CD14-positive monocyte (primary cell): Measurements from ENCODE around the gene MAGEA12. TPM values are rescaled to one million over a fixed set of nuclear protein-coding genes. Genes with fewer than 3 reads are reported as not detected.
"Not testable (repeated sequence)": the region's sequence is repeated elsewhere in the genome, so short reads cannot be mapped to it uniquely, and the experiment has no call there.

Source experiments
- DNase-seq, 3 donors: peaks; one replicate each; pipeline ENCODE4 v3.0.0-alpha.2; 2011 to 2022
- H2AFZ ChIP-seq: 2 replicates; pipeline ENCODE4 v1.6.0; 2012; ENCODE audit warnings: mild to moderate bottlenecking, low read depth, low read length, inconsistent platforms; ENCODE audit not compliant: insufficient read depth, poor library complexity, severe bottlenecking
- H3K27ac ChIP-seq, 2 donors: 1 replicate in 1 of 2; 2 replicates in 1 of 2; pipeline ENCODE4 v1.5.1; 2012 to 2013; ENCODE audit warnings: low read length in 2 of 2, control low read depth in 1 of 2, inconsistent platforms in 1 of 2, low read depth in 1 of 2, mild to moderate bottlenecking in 1 of 2
- H3K27me3 ChIP-seq, 2 donors: one replicate each; pipeline versions ENCODE4 v1.6.0 to v1.6.1; 2011 to 2013; ENCODE audit warnings: low read length in 2 of 2; ENCODE audit not compliant: control insufficient read depth in 2 of 2, insufficient read depth in 2 of 2
- H3K36me3 ChIP-seq, 2 donors: replicated peaks in 1 of 2; 1 replicate in 1 of 2; 2 replicates in 1 of 2; pipeline versions ENCODE4 v1.5.1 to v1.6.1; 2012 to 2013; ENCODE audit warnings: low read length in 2 of 2, control low read depth in 1 of 2, inconsistent platforms in 1 of 2, mild to moderate bottlenecking in 1 of 2; ENCODE audit not compliant: insufficient read depth in 2 of 2, control insufficient read depth in 1 of 2
- H3K4me1 ChIP-seq, 2 donors: 1 replicate in 1 of 2; 2 replicates in 1 of 2; pipeline versions ENCODE4 v1.5.1 to v1.6.1; 2012 to 2013; ENCODE audit warnings: low read length in 2 of 2, control low read depth in 1 of 2, inconsistent platforms in 1 of 2, mild to moderate bottlenecking in 1 of 2, moderate library complexity in 1 of 2; ENCODE audit not compliant: insufficient read depth in 2 of 2, control insufficient read depth in 1 of 2
- H3K4me2 ChIP-seq: replicated peaks from 2 replicates; pipeline ENCODE3; 2012; ENCODE audit warnings: low read length, moderate library complexity, mild to moderate bottlenecking; ENCODE audit not compliant: poor library complexity, severe bottlenecking; ENCODE audit errors: extremely low read depth
- H3K4me3 ChIP-seq, 3 experiments: fragments of 200-600 bp in 1 of 3; sonication (generic) in 1 of 3; replicated peaks in 1 of 3; 1 replicate in 2 of 3; 2 replicates in 1 of 3; pipeline ENCODE4 v1.5.1; 2011 to 2013; ENCODE audit warnings: low read length in 3 of 3, mild to moderate bottlenecking in 3 of 3, control low read depth in 2 of 3, low read depth in 2 of 3, inconsistent platforms in 1 of 3, moderate library complexity in 1 of 3
- H3K79me2 ChIP-seq: 2 replicates; pipeline ENCODE4 v1.6.0; 2012; ENCODE audit warnings: mild to moderate bottlenecking, control low read depth, inconsistent platforms, low read length, moderate library complexity; ENCODE audit not compliant: insufficient read depth
- H3K9ac ChIP-seq: 2 replicates; pipeline ENCODE4 v1.6.0; 2017; ENCODE audit warnings: low read length, mild to moderate bottlenecking; ENCODE audit not compliant: insufficient read depth, poor library complexity, severe bottlenecking
- H3K9me3 ChIP-seq, 2 donors: replicated peaks in 1 of 2; 1 replicate in 1 of 2; 2 replicates in 1 of 2; pipeline versions ENCODE4 v1.5.1 to v1.6.1; 2012 to 2013; ENCODE audit warnings: low read length in 2 of 2, control low read depth in 1 of 2; ENCODE audit not compliant: control insufficient read depth in 1 of 2, insufficient read depth in 1 of 2
- H4K20me1 ChIP-seq: 2 replicates; pipeline ENCODE4 v1.6.0; 2012; ENCODE audit warnings: mild to moderate bottlenecking, low read length, control low read depth, moderate library complexity; ENCODE audit not compliant: insufficient read depth
- H3K27ac Mint-ChIP-seq, 7 donors: one replicate each; pipeline ENCODE4 v1.8.0; 2020; ENCODE audit warnings: mild to moderate bottlenecking in 7 of 7, mixed read lengths in 7 of 7, moderate library complexity in 6 of 7, inconsistent platforms in 2 of 7
- H3K27me3 Mint-ChIP-seq, 3 donors: one replicate each; pipeline ENCODE4 v1.8.0; 2021 to 2022; ENCODE audit warnings: low read depth in 3 of 3, mild to moderate bottlenecking in 3 of 3, mixed read lengths in 3 of 3, moderate library complexity in 3 of 3, inconsistent platforms in 1 of 3
- H3K36me3 Mint-ChIP-seq, 2 donors: one replicate each; pipeline ENCODE4 v1.8.0; 2020; ENCODE audit warnings: mixed read lengths in 2 of 2, inconsistent platforms in 1 of 2, mild to moderate bottlenecking in 1 of 2
- H3K4me1 Mint-ChIP-seq: one replicate; pipeline ENCODE4 v1.8.0; 2020; ENCODE audit warnings: mild to moderate bottlenecking, mixed read lengths
- H3K4me3 Mint-ChIP-seq, 2 donors: one replicate each; pipeline ENCODE4 v1.8.0; 2020; ENCODE audit warnings: mild to moderate bottlenecking in 2 of 2, mixed read lengths in 2 of 2, moderate library complexity in 1 of 2
- H3K9me3 Mint-ChIP-seq, 7 donors: one replicate each; pipeline ENCODE4 v1.8.0; 2020 to 2022; ENCODE audit warnings: mixed read lengths in 7 of 7, mild to moderate bottlenecking in 6 of 7, moderate library complexity in 6 of 7, inconsistent platforms in 2 of 7
- WGBS: methylation state at CpG from one replicate; pipeline ENCODE4 v1.1.5; 2013; ENCODE audit warnings: missing lambda C conversion rate; ENCODE audit not compliant: insufficient coverage; 5-methylcytosine and 5-hydroxymethylcytosine counted together
- intact Hi-C, 2 donors: fragments of 100-400 bp; cut with micrococcal nuclease; formaldehyde crosslinking; loops; one replicate each; pipeline versions ENCODE4 v1.15.0 to v1.15.1; 2023
- polyA plus RNA-seq, 3 donors: library from polyadenylated mRNA; depleted of rRNA in 1 of 3; unstranded in 2 of 3; stranded (reverse) in 1 of 3; fragments of 300-500 nt in 2 of 3; fragments of >200 nt in 1 of 3; fragmentation: Illumina TruSeq in 2 of 3; gene quantifications; 1 replicate in 2 of 3; 2 replicates in 1 of 3; pipeline ENCODE4 v1.2.3, GENCODE V29; 2012 to 2021

MAGEA12 gene
- polyA plus RNA-seq, 3 donors = not detected

DNA sequence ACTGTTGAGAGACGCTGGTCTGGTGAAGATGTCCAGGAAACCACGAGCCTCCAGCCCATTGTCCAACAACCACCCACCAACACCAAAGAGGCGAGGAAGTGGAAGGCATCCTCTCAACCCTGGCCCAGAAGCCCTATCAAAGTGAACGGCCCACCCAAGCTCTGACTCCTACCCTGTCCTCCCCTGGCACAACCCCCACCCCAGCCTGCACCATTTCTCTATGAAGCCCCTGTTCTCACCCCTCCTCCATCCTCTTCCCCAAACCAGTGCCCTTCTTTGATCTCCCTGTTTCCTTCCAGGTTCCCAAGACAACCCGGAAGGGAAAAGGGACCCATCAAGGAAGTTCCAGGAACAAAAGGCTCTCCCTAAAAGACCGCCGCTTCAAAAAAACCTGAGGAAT is 26.0 kb downstream of the MAGEA12 start:
- H3K4me1 Mint-ChIP-seq, H2AFZ ChIP-seq, DNase-seq, H3K4me3 Mint-ChIP-seq, H3K4me2 ChIP-seq, H3K36me3 Mint-ChIP-seq, H4K20me1 ChIP-seq, H3K4me1 ChIP-seq, H3K79me2 ChIP-seq, H3K36me3 ChIP-seq, H3K9ac ChIP-seq, H3K9me3 Mint-ChIP-seq, H3K27me3 Mint-ChIP-seq, H3K4me3 ChIP-seq, intact Hi-C loops, H3K27ac ChIP-seq, H3K9me3 ChIP-seq, H3K27ac Mint-ChIP-seq, H3K27me3 ChIP-seq: not testable (repeated sequence)
- no CpG with 5 or more reads among the region's 7 CpGs for WGBS

DNA sequence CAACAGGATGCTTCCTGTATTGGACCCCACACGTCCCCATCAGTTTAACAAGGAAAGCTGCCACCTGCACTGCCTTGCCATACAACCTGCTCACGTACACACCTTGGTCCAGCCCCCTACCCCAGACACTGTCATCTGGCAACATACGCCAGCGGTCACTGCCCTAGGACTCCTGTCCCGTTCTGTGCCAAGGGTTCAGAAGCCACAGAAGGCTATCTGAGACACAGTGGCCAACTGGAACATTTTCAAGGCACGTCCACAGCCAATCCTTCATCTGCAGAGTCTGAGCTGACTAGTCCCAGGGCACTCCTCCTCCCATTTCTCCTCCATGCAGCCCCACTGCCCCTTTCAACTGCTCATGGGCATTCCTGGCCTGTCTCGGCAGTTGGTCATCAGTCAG is 28.0 kb downstream of the MAGEA12 start:
- H3K4me1 Mint-ChIP-seq, H3K27me3 ChIP-seq, H3K36me3 Mint-ChIP-seq, H3K9me3 Mint-ChIP-seq, H3K4me3 Mint-ChIP-seq, H3K27ac Mint-ChIP-seq, H3K36me3 ChIP-seq, H3K9me3 ChIP-seq, H3K79me2 ChIP-seq, H3K27ac ChIP-seq, intact Hi-C loops, H3K4me2 ChIP-seq, H3K4me3 ChIP-seq, H4K20me1 ChIP-seq, H3K27me3 Mint-ChIP-seq, H3K9ac ChIP-seq, H3K4me1 ChIP-seq, DNase-seq, H2AFZ ChIP-seq: not testable (repeated sequence)
- WGBS = no CpG with 5 or more reads among the region's 7 CpGs

DNA sequence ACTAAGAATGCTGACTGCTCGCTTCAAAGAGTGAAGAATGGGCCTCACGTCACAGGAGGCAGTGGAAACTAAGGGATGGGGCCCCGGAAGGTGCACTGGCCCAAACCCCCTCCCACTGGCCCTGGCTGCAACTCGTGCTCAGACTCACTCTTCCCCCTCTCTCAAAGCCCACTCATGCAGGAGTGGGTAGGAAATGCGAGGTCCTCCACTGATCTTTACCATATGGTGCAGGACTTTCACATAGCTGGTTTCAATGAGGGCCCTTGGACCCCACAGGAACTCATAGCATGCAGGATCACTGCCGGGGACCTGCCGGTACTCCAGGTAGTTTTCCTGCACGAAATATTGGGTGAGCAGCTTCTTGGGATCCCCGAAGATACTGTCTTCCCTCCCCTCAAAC is 33.0 kb downstream of the MAGEA12 start:
- H3K4me3 ChIP-seq, H3K4me1 Mint-ChIP-seq, H3K27ac ChIP-seq, H3K9me3 Mint-ChIP-seq, H3K79me2 ChIP-seq, H3K4me1 ChIP-seq, H3K27me3 ChIP-seq, DNase-seq, H3K27me3 Mint-ChIP-seq, H3K36me3 Mint-ChIP-seq, H3K9me3 ChIP-seq, H4K20me1 ChIP-seq, H3K27ac Mint-ChIP-seq, H3K36me3 ChIP-seq, H3K4me3 Mint-ChIP-seq, intact Hi-C loops, H2AFZ ChIP-seq, H3K4me2 ChIP-seq, H3K9ac ChIP-seq: not testable (repeated sequence)
- 75% methylated on average over 2 of the region's 9 CpGs for WGBS

DNA sequence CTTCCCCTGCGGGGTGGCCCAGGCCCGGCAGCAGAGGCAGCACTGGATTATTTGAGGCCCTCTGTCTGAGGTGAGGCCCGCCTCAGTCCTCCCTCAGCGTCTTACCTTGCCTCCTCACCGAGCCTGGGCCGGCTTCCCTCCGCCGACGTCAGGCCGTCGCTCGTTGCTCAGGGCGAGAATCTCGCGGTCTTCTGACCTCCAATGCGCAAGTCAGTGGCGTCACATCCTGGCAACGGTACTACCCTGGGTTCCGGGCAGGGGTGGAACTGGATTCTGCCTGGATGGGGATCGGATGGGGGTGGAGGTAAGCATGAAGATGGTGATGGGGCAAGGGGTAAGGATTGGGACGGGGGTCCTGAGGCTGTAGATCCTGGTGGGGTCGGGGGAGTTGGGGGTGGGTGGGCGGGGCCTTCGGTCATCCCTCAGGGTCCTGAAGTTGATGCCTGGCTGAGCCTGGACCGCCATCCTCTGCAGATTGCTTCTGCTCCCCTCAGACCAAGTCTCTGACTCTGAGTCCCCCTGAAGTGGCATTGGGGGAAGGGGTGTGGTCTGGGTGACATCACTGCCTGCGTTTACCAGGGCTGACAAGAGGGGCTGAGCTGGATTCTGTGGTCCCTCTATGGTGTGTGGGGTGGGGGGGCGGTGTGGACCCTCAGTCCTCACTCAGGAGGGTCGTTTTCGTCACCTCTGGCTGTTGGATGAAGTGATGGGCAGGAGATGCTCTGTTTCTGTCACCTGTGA is 36.2 kb downstream of the MAGEA12 start, which contains the start of gene MAGEA6:
Gene MAGEA6 (minus strand): TSS at position 141 of the 741 bp plus-strand sequence. CDS start 2,039 bp downstream, outside the sequence.
- H3K9me3 Mint-ChIP-seq, DNase-seq, H3K4me3 Mint-ChIP-seq, H3K4me3 ChIP-seq, H3K27ac Mint-ChIP-seq, H3K9me3 ChIP-seq, H3K4me2 ChIP-seq, H3K27me3 ChIP-seq, H3K36me3 Mint-ChIP-seq, H3K36me3 ChIP-seq, H3K9ac ChIP-seq, H2AFZ ChIP-seq, H4K20me1 ChIP-seq, H3K27me3 Mint-ChIP-seq, H3K79me2 ChIP-seq, H3K4me1 ChIP-seq, H3K4me1 Mint-ChIP-seq, H3K27ac ChIP-seq, intact Hi-C loops: not testable (repeated sequence)
- no CpG with 5 or more reads among the region's 29 CpGs for WGBS
